ENCODE data around the gene PPHLN1.
"Not testable (repeated sequence)": the region's sequence is repeated elsewhere in the genome, so short reads cannot be mapped to it uniquely, and the experiment has no call there.

Gene PPHLN1

DNA sequence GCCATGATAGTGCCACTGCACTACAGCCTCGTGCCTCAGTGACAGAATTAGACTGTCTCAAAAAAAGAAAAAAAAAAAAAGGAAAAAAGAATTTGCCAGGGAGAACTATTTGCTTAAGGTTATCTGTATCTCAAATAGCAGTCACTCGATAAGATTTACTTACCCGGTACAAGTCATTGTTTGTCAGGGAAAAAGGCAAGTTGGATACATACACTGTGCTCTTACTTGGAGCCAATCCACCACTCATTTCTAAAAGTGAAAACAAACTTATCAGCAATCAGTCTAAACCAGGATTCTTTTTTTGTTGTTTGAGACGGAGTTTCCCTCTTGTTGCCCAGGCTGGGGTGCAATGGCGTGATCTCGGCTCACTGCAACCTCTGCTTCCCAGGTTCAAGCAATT, 2.1 kb upstream of the PPHLN1 start:
- DNase-seq: no peak

- DNase-seq: no peak
These were observed 678 bp upstream of the PPHLN1 start for GRCh38 chr12:42325326-42325652.

- DNase-seq: no peak
These were observed 717 bp downstream of the PPHLN1 start for GRCh38 chr12:42326541-42327226.

GRCh38 chr12:42327227-42327590, 1.2 kb downstream of the PPHLN1 start:
- no peak for DNase-seq

GRCh38 chr12:42330097-42330496, 4.1 kb downstream of the PPHLN1 start:
- not testable (repeated sequence) for DNase-seq

- no peak for DNase-seq
These were observed 6.6 kb downstream of the PPHLN1 start for GRCh38 chr12:42332301-42333285.

GRCh38 chr12:42336286-42336685, 10.3 kb downstream of the PPHLN1 start:
- no peak for DNase-seq

- no peak for DNase-seq
These were observed 12.3 kb downstream of the PPHLN1 start for GRCh38 chr12:42338280-42338679.

DNA sequence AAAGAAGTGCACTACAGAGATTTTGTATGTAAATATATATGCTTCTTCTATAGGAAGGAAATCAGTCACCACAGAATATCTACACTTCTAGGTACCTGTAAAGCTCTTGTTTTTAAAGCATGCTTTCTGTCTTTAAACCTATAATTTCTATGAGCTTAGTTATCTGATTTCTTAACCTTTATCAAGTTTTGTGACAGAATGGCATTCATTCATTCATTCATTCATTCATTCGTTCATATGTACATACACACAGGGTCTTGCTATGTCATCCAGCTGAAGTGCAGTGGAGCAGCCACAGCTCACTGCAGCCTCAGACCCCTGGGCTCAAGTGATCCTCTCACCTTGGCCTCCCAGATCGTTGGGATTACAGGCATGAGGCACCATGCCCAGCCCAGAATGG, 16.1 kb downstream of the PPHLN1 start:
- no peak for DNase-seq

DNA sequence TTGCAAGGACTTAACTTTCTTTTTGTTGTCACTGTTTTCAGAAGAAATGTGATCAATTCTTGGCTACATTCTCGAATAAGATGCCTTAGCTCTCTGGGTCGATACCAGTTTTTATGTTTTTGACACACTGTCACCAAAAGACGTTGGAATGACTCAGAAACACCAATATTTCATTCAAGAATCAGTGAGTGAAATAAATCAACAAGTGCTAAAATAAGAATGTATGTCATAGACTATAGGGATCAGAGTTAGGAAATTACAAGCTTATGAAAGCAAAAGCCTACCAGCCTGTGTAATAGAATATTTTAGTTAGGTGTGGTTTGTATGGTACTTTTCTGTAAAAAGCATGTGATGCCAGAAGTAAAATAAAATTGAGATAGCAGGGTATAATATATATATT, 17.8 kb downstream of the PPHLN1 start:
- no peak for DNase-seq

DNA sequence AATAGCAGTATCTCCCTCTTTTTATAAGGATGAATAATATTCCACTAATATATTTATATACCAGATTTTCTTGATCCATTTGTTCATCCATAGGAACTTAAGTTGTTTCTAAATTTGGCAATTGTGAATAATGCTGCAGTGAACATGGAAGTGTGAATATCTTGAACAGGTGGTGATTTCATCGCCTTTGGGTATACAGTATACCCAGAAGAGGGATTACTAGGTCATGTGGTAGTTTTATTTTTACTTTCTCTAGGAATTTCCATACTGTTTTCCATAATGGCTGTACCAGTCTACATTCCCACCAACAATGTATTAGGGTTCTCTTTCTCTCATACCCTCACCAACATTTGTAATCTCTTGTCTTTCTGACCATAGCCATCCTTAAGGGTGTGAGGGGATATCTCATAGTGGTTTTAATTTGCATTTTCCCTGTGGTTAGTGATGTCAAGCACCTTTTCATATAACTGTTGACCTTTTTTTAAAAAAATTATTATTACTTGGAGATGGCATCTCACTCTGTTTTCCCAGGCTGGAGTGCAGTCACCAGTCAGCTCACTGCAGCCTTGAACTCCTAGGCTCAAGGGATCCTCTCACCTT, 20.5 kb downstream of the PPHLN1 start:
- DNase-seq: no peak

GRCh38 chr12:42349119-42350020, 23.4 kb downstream of the PPHLN1 start:
- not testable (repeated sequence) for DNase-seq

GRCh38 chr12:42350021-42350407, 24.0 kb downstream of the PPHLN1 start:
- not testable (repeated sequence) for DNase-seq

DNA sequence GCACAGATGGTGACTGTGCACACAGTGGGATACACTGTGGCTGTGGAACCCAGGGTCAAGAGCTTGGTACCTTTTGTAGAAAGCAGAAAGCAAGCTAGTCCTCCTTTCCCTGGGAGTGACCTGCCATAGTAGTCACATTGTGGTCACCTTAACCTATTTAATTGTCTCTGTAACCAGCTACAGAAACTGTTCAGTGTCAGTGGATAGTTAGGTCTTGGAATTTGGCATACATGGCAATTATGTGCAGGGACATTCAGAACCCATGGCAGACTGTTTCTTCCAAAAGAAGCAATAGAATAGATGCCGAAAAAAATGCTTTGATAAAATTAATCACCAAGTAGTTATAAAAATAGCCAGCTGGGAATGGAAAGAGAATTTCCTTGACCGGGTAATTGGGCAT, 30.4 kb downstream of the PPHLN1 start:
- DNase-seq: no peak

DNA sequence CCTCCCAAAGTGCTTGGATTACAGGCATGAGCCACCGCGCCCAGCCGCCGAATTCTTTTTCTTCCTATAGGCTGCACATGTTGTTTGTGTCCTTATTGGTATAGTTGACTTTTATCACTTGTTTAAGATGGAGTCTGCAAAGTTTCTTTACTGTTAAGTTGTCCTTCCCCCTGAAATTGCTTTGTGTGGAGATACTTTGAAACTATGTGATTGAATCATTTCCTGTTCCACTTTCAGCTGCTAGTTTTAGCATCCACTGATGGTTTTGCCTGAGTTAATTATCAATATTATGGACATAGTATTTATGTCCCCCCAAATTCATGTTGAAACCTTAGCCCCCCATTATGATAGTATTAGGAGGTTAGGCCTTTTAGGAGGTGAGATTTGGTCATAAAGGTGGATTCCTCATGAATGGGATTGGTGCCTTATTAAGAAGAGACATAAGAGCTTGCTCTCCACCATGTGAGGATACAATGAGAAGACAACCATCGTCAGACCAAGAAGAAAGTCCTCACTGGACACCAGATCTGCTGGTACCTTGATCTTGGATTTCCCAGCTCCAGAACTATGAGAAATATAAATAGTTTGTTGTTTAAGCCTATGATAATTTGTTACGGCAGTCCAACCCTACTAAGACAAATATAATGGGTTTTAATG, 34.9 kb downstream of the PPHLN1 start:
- DNase-seq: no peak

DNA sequence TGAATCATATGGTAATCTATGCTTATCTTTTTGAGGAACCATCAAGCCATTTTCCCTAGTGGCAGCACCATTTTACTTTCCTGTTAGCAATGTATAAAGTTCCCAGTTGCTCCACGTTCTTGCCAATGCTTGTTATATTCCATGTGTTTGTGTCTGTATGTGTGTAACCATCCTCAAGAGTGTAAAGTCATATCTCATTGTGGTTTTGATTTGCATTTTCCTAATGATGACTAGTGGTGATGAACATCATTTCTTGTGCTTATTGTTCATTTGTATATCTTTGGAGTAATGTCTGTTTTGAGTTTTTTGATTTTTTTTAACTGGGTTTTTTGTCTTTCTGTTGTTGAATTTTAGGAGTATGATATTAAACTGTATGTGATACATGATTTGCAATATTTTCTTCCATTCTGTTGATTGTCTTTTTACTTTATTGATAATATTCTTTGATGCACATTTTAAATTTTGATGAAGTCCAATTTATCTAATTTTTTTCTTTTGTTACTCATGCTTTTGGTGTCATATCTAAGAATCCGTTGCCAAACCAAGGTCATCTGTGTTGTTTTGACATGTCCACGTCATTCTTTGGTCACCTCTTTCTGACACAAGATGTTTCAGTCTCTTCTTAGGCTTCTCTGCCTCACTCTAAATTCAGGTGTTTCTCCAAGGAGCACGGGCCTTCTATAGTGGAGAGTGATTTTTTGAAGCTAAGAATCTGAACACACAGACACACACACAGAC, 36.1 kb downstream of the PPHLN1 start:
- no peak for DNase-seq

DNA sequence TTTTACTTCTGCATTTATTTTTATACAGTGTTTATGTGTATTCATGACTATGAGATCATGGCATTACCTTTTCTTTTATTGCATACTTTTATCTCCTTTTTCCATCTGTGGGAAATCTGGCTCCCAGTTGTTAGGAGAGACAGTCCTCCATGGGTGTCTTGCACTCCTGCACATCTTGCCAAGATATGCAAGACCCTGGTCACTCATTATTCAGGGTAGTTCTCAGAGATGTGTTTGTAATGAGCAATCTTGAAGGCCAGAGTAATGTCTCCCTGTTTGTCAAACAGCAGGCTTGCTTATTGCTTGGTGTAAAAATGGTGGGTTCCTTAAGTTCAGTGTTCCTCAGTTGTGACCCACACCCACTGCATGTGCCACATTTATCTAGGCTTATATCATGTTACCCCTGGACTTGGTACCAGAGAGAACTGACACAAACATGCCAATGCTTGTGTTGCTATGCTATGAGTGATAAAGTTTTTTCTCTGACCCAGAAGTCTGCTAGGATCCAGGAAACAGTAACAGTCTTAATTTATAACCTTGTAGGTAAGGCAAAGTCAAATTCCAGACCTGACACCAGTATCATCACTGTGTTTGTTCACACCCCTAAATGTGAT, 36.8 kb downstream of the PPHLN1 start:
- DNase-seq: no peak

- no peak for DNase-seq
These were observed 38.7 kb downstream of the PPHLN1 start for GRCh38 chr12:42364692-42365091.

GRCh38 chr12:42365486-42365885, 39.5 kb downstream of the PPHLN1 start:
- DNase-seq: no peak

DNA sequence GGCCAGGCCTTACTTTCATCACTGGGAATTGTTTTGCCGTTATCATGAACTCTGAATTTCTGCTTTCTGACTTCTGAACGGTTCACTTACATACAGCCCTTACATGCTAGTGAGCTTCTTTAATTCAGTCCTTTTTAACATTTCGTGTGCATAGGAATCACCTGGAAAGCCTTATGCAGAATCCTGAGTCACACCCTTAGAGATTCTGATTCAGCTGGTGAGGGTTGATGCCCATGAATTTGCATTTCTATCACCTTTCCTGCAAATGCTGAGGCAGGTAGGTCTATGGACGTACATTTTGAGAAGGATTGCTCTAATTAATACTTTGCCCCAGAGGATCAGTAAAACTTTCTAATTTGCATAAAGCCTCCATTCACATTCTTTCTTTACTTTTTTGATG, 44.0 kb downstream of the PPHLN1 start:
- DNase-seq: no peak

DNA sequence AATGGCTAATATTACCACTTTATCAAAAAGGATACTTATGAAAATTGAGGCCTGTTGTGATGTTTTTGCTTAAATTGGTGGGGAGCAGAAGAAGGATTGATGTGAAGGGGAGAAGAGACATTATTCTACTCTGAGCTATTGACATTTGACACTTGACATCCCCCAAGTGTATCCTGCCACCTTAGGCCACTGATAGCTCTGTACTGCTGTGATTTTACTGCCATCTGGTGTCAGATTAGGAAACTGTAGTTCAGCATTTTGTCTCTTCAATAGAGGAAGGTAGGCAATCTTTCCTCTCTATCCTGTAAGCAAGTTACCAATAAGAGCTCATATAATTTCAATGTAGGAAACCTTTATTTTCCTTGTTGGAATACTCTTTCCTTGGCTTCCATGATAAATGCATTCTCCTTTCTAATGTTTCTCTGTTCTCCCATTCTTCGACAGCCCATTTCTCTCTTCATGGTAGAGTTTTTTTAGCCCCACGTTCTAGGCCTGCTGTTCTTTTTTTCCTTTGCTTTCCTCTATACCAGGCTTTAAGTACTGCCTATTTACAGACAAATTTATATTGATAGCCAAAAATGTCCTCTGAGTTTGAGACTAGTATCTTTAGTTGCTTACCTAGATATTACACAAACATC, 46.3 kb downstream of the PPHLN1 start:
- DNase-seq: no peak
